NCI-H524 (cell line): Measurements from ENCODE around the gene ADAM22.

ENCODE experiments used
- DNase-seq, 2 experiments: peaks; one replicate each; lab custom pipeline; 2025; lab: John Stamatoyannopoulos, UW

Gene ADAM22

DNA sequence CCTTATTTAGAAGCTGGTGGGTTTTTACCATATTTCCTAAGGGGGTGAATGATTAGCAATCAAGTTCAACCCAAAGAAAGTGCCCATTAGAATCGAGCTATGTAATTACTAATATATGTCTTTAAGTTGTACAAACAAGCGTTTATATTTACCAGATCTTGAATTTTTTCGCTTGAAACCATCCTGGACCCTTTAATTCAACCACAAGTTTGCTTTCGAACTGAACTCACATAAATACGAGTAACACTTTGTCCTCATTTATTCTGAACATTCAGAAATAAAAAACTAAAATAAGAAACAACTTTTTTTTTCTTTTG lies 284.3 kb downstream of the ADAM22 start:
- DNase-seq = no peak

DNA sequence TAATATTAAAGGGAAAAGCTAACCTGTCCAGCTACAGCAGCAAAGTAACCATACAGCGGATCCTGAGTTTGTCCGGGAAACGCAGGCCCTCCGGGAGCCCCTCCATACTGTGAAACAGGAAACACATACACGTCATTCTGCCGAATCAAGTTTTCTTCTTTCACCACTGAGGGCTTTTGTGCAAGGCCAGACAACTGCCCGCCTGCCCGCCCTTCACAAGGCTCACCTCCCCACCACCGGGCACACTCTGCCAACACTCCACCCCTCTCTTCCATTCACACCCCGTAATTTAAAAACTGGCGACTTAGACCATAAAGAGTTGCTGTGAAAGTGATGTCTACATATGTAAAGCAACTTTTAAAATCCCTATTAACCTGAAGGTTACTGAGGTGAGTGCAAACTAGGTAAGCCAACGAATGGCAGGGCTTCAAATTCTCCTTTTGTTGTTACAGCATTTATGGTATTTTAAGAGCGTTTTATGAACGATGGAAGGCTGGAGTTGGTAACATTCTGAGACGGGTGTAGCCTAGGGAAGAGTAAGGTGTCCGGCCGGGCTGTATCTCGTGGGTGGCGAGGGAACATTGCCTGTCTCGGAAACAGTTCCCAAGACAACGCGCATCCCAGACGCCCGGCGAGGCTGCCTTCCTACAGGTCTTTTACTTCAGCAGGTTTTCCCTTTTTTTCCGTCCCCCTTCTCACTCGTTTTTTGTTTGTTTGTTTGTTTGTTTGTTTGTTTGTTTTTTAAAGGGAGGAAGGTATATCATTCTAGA lies 285.0 kb downstream of the ADAM22 start:
- DNase-seq = peak in 1 of 2 experiments; percentile 42

DNA sequence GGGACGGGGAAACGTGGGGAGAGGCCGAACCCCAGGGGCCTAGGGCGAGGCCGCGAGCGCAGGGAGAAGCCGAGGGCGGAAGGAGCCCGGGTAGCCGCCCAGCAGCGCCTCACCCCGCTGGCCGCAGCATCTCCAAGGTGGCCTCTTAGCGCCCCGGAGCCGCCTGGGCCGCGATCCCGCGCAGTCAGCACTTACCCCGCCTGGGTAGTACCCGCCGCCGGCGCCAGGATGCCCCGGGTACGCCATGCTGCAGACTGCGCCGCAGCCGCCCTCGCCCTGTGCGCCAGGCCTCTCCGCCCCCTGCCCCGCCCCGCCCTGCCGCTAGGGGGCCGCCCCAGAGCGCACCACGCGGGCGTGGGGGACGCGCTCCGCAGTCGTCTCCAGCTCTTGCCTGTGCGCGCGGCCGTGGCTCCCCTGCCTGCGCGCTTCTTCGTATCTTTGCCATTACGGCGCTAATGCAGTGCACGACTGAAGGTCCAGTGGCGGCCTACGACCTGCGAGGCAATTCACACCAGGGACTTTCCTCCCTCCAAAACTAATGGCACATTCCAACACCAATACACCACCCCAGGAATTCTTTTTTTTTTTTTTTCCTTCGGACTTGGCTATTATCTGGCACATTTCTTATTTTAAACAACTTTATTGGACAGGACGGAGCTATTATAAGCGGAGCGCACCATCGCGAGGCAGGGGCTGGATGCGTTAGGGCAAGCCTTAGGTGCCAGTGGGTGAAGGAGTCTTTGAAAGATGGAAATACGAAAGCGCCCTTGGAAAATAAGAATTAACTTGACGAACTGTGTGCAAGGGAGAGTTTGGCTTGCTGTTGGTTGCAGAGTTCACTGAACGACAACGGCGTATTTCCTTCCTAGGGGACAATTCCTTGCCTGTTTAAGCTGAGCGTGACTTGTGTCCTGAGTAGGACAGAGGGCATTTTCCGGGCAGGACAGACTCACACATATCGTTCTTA lies 286.0 kb downstream of the ADAM22 start, which contains the start of gene SRI:
Gene SRI, minus strand, starts transcription at position 258 of the 967 bp plus-strand sequence. Its CDS starts 12 bp downstream, at position 246.
- peak; percentile 79 to 86 for DNase-seq

DNA sequence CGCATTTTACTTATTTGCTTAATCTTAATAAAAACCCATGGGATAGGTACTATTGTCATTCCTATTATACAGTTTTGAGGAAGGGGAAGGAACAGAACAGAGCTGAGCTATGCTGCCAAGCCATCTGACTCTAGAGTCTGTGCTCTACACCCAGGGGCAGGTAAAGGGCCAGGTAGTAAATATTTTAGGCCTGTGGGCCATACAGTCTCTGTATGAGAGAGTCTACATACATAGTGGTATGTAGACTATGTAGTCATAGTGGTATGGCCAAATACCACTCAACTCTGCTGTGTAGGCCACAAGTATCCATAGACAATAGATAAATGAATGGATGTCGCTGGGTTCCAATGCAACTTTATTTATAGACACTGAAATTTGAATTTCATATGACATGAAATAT lies 289.2 kb downstream of the ADAM22 start:
- DNase-seq = no peak

DNA sequence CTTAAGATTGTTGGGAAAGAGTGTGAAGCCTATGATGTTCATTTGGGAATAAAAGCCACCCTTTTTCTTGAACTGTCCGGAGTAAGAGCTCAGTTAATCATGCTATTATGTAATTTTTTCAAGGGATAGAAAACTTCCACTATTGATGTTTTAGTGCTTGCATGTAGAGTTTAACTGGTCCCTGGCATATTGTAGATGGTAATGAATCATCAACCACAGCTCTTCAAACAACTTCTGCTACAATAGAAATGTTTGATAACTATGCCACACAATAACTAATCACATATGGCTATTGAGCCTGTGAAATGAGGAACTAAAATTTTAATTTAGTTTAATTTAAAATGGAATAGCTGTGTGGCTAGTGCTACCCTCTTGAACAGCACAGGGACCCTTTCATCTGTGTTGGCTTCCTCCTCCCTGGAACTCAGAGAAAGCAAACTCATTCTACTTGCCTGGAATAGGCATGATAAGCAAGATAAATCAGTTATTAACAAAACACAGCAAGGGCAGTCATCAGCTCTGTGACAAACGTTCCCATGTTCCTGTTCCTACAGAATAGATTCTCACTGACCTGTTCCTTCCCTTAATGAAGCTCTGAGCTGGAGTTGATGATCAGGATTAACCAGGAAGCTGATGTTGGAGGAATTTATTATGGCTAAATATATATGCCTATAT lies 290.7 kb downstream of the ADAM22 start:
- DNase-seq = no peak

DNA sequence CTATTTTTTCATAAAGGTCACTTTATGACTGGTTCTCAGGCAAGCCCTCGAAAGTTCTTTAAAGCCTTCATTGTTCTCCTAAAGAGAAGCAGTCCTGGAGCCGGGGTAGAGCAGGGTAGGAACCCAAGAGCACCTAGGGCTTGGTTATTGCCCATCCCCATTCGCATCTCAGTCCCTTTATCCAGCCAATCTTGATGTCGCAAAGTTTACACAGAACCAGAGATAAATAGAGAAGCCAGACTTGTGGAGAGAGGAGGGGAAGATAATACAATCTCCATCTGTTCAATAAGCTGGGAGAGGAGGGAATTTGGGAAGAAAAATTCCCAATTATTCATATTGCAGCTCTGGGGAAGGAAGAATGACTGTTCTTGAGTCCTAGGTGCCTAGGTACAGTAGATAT lies 292.1 kb downstream of the ADAM22 start:
- DNase-seq = no peak

DNA sequence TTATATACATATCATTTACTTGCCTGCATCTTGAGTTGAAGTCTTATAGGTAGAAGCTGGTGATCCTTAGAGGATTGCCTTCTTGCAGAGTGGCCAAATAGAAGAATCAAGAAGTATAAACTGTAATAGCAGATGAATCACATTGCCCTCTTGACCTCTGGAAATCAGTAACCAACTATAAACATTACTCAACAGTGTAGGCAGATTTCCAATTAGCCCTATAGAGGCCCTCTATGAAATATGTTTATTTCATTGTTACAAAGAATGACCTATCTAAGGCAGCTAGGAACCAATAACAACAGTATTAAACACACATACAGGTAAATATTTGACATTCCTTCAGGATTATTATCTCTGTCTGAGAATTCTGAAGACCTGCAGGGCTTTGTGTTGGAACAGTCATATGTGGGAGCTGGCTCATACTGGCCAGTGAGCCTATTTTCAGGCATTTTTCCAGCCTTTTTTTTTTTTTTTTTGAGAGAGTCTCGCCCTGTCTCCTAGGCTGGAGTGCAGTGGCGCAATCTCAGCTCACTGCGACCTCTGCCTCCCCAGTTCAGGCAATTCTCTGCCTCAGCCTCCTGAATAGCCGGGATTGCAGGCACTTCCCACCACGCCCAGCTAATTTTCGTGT lies 292.9 kb downstream of the ADAM22 start:
- DNase-seq = no peak

DNA sequence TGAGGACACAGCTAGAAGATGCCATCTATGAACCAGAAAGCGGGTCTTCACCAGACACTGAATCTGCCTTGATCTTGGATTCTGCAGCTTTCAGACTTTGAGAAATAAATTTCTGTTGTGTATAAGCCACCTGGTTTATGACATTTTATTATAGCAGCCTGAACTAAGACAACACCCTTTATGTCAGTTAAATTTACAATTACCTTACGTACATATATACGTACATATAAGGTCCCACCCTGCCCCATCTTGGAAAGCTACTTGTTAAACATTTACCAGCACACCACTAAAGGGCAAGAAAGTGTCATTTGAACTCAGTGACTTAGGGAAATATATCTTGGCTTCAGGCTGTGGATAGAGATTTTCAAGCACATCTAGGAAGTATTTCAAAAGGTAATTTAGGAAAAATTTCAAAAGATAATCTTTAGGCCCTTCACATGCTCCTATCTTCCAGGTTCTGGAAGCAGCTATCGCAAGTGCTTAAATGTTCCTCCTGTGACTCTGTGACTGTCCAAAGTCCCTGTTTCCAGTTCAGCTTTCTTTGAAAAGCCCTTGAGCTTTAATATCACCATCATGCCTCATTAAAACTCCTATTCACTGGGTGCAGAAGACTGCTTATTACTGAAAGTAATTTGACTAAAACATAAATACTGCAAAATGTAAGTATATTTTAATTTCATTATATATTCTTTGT lies 295.4 kb downstream of the ADAM22 start:
- DNase-seq = no peak

DNA sequence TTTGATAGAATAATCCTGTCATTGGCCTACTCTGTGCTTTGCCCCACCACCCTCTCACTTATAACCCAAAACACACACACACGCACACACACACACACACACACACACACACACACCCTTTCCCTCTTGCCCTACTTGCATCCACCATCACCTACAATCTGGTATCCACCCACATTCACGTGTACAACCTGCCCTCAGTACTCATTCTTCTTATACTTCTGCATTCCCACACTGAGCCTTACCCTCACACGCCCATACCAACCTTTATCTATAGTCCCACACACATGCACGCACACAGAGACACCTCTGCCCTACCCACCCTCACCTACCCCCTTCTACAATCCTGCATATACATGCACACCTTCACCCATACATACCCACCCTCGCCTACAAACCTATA lies 296.6 kb downstream of the ADAM22 start:
- no peak for DNase-seq

DNA sequence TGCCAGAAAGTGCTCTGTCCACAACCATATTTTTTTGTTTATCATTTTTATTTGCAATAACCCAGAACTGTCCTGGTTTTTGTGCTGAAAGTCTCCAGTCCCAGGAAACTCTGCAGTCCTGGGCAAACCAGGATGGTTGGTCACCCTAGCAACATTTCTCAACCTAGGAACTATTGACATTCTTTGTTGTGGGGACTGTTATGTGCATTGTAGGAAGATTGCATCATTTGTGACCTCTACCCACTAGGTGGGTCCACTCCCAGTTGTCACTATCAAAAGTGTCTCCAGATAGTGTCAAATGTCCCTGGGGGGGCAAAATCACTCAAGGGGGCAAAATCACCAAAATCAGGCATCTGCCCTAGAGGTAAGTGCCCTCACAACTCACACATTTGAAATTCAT lies 299.8 kb downstream of the ADAM22 start:
- no peak for DNase-seq

DNA sequence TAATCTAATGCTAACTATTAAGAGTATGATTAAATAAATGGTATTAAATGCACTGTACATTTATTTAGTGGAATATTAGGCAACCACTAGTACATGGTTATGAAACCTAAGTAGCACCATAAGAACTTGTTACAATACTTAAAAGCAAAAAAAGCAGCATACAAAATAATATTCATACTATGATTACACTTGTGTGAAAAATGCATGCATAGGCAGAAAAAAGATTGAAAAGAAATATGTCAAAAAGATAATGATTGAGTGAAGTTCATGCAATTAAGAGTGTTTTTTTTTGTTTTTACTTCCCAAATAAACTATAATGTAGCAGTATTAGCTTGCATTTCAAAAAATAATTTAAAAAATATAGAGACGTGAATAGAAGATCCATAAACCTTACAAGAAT lies 305.8 kb downstream of the ADAM22 start:
- DNase-seq = no peak

DNA sequence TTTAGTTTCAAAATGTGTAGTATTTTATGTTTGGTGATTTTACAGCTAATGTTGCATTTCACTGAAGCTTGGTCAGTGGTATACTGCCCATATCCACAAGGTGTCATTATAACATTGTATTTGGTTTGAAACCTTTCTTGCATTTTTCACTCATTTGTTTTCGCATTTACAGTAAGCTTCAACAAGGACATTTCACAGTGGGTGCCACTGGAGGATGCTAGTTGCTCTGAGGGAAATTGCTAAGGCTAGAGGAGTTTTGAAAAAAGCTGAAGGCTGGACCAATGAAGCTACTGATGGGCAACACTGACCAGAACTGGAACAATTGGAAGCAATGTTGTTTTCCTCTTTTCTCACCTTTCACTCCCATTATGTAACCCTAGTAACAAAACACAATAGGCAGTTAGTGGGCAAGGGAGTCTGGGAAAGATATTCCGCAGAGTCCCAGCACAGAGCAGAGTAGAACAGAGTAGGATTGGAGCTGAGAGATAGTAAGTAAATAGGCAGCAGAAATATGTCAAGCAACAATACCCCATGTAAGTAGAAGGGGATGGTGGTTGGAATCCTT lies 309.4 kb downstream of the ADAM22 start:
- DNase-seq = peak; percentile 25 to 79

DNA sequence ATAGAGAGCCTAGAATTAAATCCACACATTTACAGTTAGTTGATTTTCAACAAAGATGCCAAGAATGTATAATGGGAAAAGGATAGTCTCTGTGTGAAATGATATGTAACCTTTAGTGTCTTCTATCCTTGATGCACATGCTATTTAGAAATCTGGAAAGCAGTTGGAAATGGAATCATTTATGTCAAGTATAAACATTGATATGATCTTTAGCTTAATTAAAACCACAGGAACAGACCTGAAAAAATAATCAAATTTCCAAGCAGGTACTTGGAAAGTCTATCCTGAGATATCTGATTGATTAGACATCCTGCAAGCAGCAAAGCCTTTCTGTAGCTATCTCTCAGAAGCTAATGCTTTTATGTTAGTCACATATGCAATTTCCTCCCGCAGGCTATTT lies 310.2 kb downstream of the ADAM22 start:
- DNase-seq = no peak
